GM18858 (cell line): ENCODE results near the gene KLF15.

Source experiments
- ATAC-seq: cut with Tn5 transposase; IDR thresholded peaks from one replicate; pipeline ENCODE4 v1.9.1; 2021; ENCODE audit not compliant: unreplicated experiment

The KLF15 gene

GRCh38 chr3:126389794-126390146 lies 32.6 kb upstream of the KLF15 start:
- no peak for ATAC-seq

GRCh38 chr3:126389112-126389793 lies 32.0 kb upstream of the KLF15 start:
- ATAC-seq, result no peak

- ATAC-seq, result no peak
Measured at GRCh38 chr3:126381966-126382365, 24.8 kb upstream of the KLF15 start.

GRCh38 chr3:126380011-126380768 lies 23.0 kb upstream of the KLF15 start:
- ATAC-seq, result no peak

DNA sequence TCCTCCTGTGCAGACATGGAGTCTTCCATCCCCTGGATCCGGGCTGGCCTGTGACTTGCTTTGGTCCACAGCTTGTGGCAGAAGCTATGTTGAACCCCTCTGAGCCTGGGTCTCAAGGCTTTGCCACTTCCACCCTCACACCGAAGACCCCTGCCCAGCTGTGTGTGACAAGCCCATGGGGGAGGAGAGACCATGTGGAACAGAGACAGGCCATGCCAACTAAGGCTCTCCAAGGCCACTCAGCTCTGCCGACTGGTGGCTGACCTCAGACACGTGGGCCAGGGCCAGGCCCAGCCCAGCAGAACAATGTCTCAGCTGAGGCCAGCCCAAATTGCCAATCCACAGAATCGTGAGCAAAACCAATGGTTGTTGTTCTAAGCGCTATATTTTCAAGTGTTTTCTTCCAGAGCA lies 21.1 kb upstream of the KLF15 start:
- no peak for ATAC-seq

- ATAC-seq, result no peak
Measured at GRCh38 chr3:126377211-126377610, 20.0 kb upstream of the KLF15 start.

GRCh38 chr3:126376444-126376843 lies 19.2 kb upstream of the KLF15 start:
- ATAC-seq, result no peak

GRCh38 chr3:126375835-126376331 lies 18.7 kb upstream of the KLF15 start:
- ATAC-seq, result no peak

- ATAC-seq, result no peak
Measured at GRCh38 chr3:126373682-126374601, 16.7 kb upstream of the KLF15 start.

DNA sequence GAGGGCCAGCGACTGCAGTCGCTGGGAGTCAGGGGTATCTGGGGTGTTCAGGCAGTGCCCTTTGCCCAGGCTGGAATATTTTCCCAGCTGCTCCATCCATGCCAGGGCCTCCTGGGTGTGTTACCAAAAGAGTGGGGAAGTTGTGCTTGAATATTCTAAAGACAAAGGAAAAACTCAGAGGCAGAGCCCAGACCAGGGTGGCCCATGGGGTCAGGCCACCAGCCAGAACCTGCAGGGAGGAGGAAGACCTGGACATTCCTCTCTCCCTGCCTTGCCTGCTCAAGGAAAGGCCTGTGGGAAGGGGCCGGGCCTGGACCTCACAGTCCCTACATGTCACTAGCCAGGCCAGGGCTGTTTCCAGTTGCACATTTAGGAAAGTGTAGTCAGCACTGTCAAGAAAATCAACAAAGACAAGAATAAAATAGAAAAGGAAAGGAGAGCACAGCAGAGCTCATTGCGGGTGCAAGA lies 16.0 kb upstream of the KLF15 start:
- ATAC-seq, result no peak

DNA sequence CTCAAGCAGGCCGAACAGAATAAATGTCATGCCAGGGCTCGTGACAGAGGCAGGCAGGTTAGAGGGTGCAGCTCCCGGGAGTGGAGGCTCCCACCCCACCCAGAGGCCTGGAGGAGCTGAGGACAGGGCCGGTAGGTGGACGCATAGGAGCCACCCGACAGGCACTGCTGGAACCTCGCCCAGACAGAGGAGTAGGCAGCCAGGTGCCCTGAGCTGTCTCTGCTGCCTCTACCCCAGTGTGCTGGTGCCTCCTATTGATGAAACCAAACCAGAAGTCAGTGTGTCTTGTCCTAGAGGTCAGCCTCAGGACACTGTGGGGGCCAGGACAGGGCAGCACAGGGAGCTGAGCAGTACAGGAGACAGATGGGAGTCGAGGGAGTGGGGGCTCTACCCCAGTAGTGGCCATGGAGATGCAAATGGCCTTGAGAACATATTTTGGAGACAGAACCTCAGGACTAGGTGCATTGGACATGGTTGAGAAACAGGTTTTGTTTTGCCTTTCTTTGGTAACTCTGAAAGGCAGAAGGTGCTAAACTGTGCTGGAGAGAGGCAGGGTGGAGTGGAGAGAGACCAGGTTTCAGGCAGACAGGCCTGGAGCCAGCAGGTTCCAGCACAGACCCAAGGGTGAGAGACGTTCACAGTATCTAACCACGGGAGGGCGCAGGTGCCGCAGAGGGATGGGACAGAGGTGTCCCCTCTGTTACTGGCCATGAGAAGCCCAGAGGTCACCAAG lies 15.4 kb upstream of the KLF15 start:
- ATAC-seq, result no peak

DNA sequence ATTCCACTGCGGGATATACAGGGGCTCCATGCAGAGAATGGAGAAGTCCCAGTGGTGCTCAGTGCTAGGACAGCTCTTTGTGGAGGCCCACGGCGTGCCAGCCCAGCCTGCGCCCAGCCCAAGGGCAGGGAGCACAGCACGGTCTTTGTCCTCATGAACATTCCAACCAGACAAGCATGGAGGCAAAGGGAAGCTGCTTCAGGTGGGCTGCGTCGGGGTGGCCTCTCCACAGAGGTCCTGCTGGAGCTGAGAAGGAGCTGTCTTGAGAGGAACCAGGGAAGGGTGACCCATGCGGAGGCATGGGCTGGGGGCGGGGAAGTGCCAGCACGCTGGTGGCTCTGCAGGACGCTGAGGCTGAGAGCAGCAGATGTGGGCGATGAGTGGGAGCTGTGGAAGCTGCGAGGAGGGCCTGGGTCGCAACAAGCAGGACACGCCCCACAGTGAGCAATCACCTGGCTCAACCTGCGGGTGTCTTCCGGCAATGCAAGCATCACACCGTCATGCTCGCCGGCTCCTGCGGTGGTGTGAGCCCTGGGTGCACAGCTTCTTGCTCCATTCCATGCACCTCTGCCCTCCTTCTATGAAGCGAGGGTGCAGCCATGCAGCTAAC lies 14.0 kb upstream of the KLF15 start:
- ATAC-seq, result no peak

GRCh38 chr3:126370606-126371005 lies 13.4 kb upstream of the KLF15 start:
- ATAC-seq, result no peak

- no peak for ATAC-seq
Measured at GRCh38 chr3:126370055-126370454, 12.8 kb upstream of the KLF15 start.

- ATAC-seq, result no peak
Measured at GRCh38 chr3:126369490-126369889, 12.3 kb upstream of the KLF15 start.

GRCh38 chr3:126367316-126367805 lies 10.2 kb upstream of the KLF15 start:
- ATAC-seq, result no peak

GRCh38 chr3:126365351-126366277 lies 8.4 kb upstream of the KLF15 start:
- no peak for ATAC-seq

- ATAC-seq, result no peak
Measured at GRCh38 chr3:126364731-126365301, 7.6 kb upstream of the KLF15 start.
